Bronchial epithelial cell (primary cell): ENCODE measurements around the gene ACTN1. TPM values are rescaled to one million over a fixed set of nuclear protein-coding genes. Genes with fewer than 3 reads are reported as not detected.
A peak's percentile ranks its signal among the peaks of the same experiment; 100 is the strongest.

Experiments
- DNase-seq: peaks from one replicate; pipeline ENCODE4 v3.0.0-alpha.2; 2010; ENCODE audit warnings: low read depth
- FAIRE-seq: peaks from 2 replicates; lab custom pipeline; 2011; peaks lifted over from hg19 to GRCh38; lab: Jason Lieb, UNC
- H3K27me3 ChIP-seq: 2 replicates; pipeline ENCODE4 v1.5.1; 2011; ENCODE audit warnings: low read length; ENCODE audit not compliant: control insufficient read depth, insufficient read depth
- H3K36me3 ChIP-seq: 2 replicates; pipeline ENCODE4 v1.5.1; 2011; ENCODE audit warnings: low read length; ENCODE audit not compliant: control insufficient read depth, insufficient read depth
- H3K4me3 ChIP-seq: 2 replicates; pipeline ENCODE4 v1.5.1; 2011; ENCODE audit warnings: mild to moderate bottlenecking, low read depth, low read length, control low read depth
- CTCF ChIP-seq: IDR thresholded peaks from 2 replicates; pipeline ENCODE4 v1.5.1; 2011; ENCODE audit warnings: mild to moderate bottlenecking, moderate library complexity, low read length, control low read depth, inconsistent platforms; ENCODE audit not compliant: insufficient read depth, severe bottlenecking
- total RNA-seq: library from RNA; depleted of rRNA; stranded (reverse); fragments of >200 nt; gene quantifications from 2 replicates; pipeline ENCODE4 v1.2.1, GENCODE V29; 2014

The ACTN1 gene
- total RNA-seq, 1 donor from 2014 or later, result 165 TPM

- Histone ChIP-seq H3K27me3 (no peaks in the 10 kb centered on the region), H3K4me3 (no peak overlapping the region), H3K36me3 (no peaks in the 10 kb centered on the region)
- TF ChIP-seq CTCF, result no peak
- DNase-seq (no peak), FAIRE-seq (no peak)
Measured at GRCh38 chr14:68947802-68948201, 31.3 kb downstream of the ACTN1 start.

- no peaks in the 10 kb centered on the region for H3K36me3 ChIP-seq
- no peak for TF ChIP-seq CTCF
- no peaks in the 10 kb centered on the region for H3K27me3 ChIP-seq
- FAIRE-seq (no peak), DNase-seq (no peak)
- no peak overlapping the region for H3K4me3 ChIP-seq
Measured at GRCh38 chr14:68946489-68946822, 32.6 kb downstream of the ACTN1 start.

- no peak for DNase-seq
- Histone ChIP-seq H3K36me3 (no peaks in the 10 kb centered on the region), H3K27me3 (no peaks in the 10 kb centered on the region), H3K4me3 (no peak overlapping the region)
- peak; percentile 43 for FAIRE-seq
- TF ChIP-seq CTCF, result no peak
Measured at GRCh38 chr14:68945585-68946488, 33.3 kb downstream of the ACTN1 start.

- FAIRE-seq, result no peak
- no peak for TF ChIP-seq CTCF
- no peaks in the 10 kb centered on the region for H3K36me3 ChIP-seq
- no peak for DNase-seq
- H3K4me3 ChIP-seq, result no peak overlapping the region
- no peaks in the 10 kb centered on the region for H3K27me3 ChIP-seq
Measured at GRCh38 chr14:68945190-68945584, 33.9 kb downstream of the ACTN1 start.

GRCh38 chr14:68944162-68944561, 34.9 kb downstream of the ACTN1 start:
- FAIRE-seq, result no peak
- no peak for TF ChIP-seq CTCF
- Histone ChIP-seq H3K4me3 (no peak overlapping the region), H3K27me3 (no peaks in the 10 kb centered on the region), H3K36me3 (no peaks in the 10 kb centered on the region)
- DNase-seq, result no peak

- no peak for DNase-seq
- TF ChIP-seq CTCF, result no peak
- no peak overlapping the region for H3K4me3 ChIP-seq
- H3K36me3 ChIP-seq, result no peaks in the 10 kb centered on the region
- FAIRE-seq, result no peak
- no peaks in the 10 kb centered on the region for H3K27me3 ChIP-seq
Measured at GRCh38 chr14:68943107-68943506, 36.0 kb downstream of the ACTN1 start.
